H1 (cell line): Measurements from ENCODE around the gene FHIT. TPM values are rescaled to one million over a fixed set of nuclear protein-coding genes. Genes with fewer than 3 reads are reported as not detected.

ENCODE experiments used
- CTCF ChIA-PET: fragments of 300-600 bp; sonication (Branson Sonifier 250); formaldehyde crosslinking; loops from one replicate; lab custom pipeline; 2021; ENCODE audit not compliant: partially characterized antibody; lab: Charles Lee
- POLR2A ChIA-PET: fragments of 300-600 bp; sonication (Branson Sonifier 250); formaldehyde crosslinking; loops from one replicate; lab custom pipeline; 2021; ENCODE audit warnings: inconsistent platforms; ENCODE audit not compliant: partially characterized antibody; lab: Charles Lee
- DNase-seq, 2 experiments: peaks; one replicate each; pipeline versions ENCODE4 v3.0.0 to v3.0.0-alpha.2; 2010 to 2022; ENCODE audit warnings: low spot score in 2 of 2, low read depth in 1 of 2, mixed read lengths in 1 of 2
- FAIRE-seq: peaks from 2 replicates; lab custom pipeline; 2011; peaks lifted over from hg19 to GRCh38; lab: Jason Lieb, UNC
- H2AFZ ChIP-seq: 2 replicates; pipeline ENCODE4 v1.8.1; 2012; ENCODE audit warnings: low read length, inconsistent platforms
- H2AK5ac ChIP-seq: 2 replicates; pipeline ENCODE4 v1.6.1; 2013; ENCODE audit warnings: low read depth, low read length
- H2BK120ac ChIP-seq: replicated peaks from 2 replicates; pipeline ENCODE3; 2013; ENCODE audit warnings: low read depth, low read length, inconsistent platforms
- H2BK12ac ChIP-seq: 2 replicates; pipeline ENCODE4 v1.6.1; 2013; ENCODE audit warnings: low read depth, low read length
- H2BK15ac ChIP-seq: 2 replicates; pipeline ENCODE4 v1.6.1; 2013; ENCODE audit warnings: low read length
- H2BK20ac ChIP-seq: 2 replicates; pipeline ENCODE4 v1.6.1; 2013; ENCODE audit warnings: low read length
- H2BK5ac ChIP-seq: 2 replicates; pipeline ENCODE4 v1.6.1; 2013; ENCODE audit warnings: low read depth, low read length
- H3K14ac ChIP-seq: 2 replicates; pipeline ENCODE4 v1.6.1; 2013; ENCODE audit warnings: inconsistent platforms; ENCODE audit not compliant: insufficient read length
- H3K18ac ChIP-seq: 2 replicates; pipeline ENCODE4 v1.6.1; 2013; ENCODE audit warnings: low read length; ENCODE audit errors: extremely low read depth
- H3K23ac ChIP-seq: 2 replicates; pipeline ENCODE4 v1.6.1; 2013; ENCODE audit warnings: inconsistent platforms; ENCODE audit not compliant: insufficient read length
- H3K23me2 ChIP-seq: 2 replicates; pipeline ENCODE4 v1.6.1; 2013; ENCODE audit warnings: low read depth, low read length
- H3K27ac ChIP-seq: 2 replicates; pipeline ENCODE4 v1.6.1; 2011; ENCODE audit warnings: low read depth, low read length, inconsistent platforms
- H3K27me3 ChIP-seq, 4 experiments: replicated peaks in 1 of 4; 1 replicate in 1 of 4; 2 replicates in 3 of 4; pipeline versions ENCODE4 v1.6.1 to v1.8.1; 2011 to 2013; ENCODE audit warnings: low read length in 3 of 4, mild to moderate bottlenecking in 3 of 4, inconsistent platforms in 2 of 4, mixed read lengths in 2 of 4, moderate library complexity in 1 of 4; ENCODE audit not compliant: control insufficient read depth in 3 of 4, insufficient read depth in 3 of 4; ENCODE audit errors: extremely low read depth in 1 of 4
- H3K36me3 ChIP-seq, 4 experiments: 2 replicates each; pipeline versions ENCODE4 v1.6.1 to v1.8.1; 2011 to 2013; ENCODE audit warnings: mild to moderate bottlenecking in 4 of 4, low read length in 3 of 4, moderate library complexity in 2 of 4, control low read depth in 1 of 4, inconsistent platforms in 1 of 4; ENCODE audit not compliant: insufficient read depth in 4 of 4, control insufficient read depth in 2 of 4
- H3K4ac ChIP-seq: replicated peaks from 2 replicates; pipeline ENCODE3; 2013; ENCODE audit warnings: low read length, low read depth, mixed read lengths, inconsistent platforms; ENCODE audit not compliant: insufficient read length
- H3K4me1 ChIP-seq, 4 experiments: replicated peaks in 1 of 4; 1 replicate in 1 of 4; 2 replicates in 3 of 4; pipeline versions ENCODE4 v1.6.1 to v1.8.1; 2011 to 2013; ENCODE audit warnings: low read length in 3 of 4, inconsistent platforms in 2 of 4, mixed read lengths in 1 of 4; ENCODE audit not compliant: insufficient read depth in 4 of 4, control insufficient read depth in 3 of 4
- H3K4me2 ChIP-seq, 2 experiments: 2 replicates each; pipeline versions ENCODE4 v1.6.1 to v1.8.1; 2011 to 2013; ENCODE audit warnings: low read depth in 2 of 2, low read length in 2 of 2, control low read depth in 1 of 2, inconsistent platforms in 1 of 2, mild to moderate bottlenecking in 1 of 2; ENCODE audit not compliant: insufficient read depth in 1 of 2
- H3K4me3 ChIP-seq, 4 experiments: fragments of 200-600, 300-600 bp in 1 of 4; sonication (generic), shearing (Covaris generic), sonication (Bioruptor Twin) in 1 of 4; 2 replicates each; pipeline versions ENCODE4 v1.5.1 to v1.8.1; 2011 to 2016; ENCODE audit warnings: low read length in 4 of 4, low read depth in 3 of 4, control low read depth in 2 of 4, inconsistent platforms in 2 of 4, mild to moderate bottlenecking in 2 of 4, mixed read lengths in 1 of 4, moderate library complexity in 1 of 4; ENCODE audit not compliant: insufficient read depth in 2 of 4; ENCODE audit errors: extremely low read depth in 1 of 4
- H3K56ac ChIP-seq: replicated peaks from 2 replicates; pipeline ENCODE3; 2013; ENCODE audit warnings: low read depth, mild to moderate bottlenecking, mixed read lengths, low read length, inconsistent platforms; ENCODE audit not compliant: insufficient read length
- H3K79me1 ChIP-seq: 2 replicates; pipeline ENCODE4 v1.6.1; 2013; ENCODE audit warnings: low read depth, low read length, control low read depth
- H3K79me2 ChIP-seq, 2 experiments: 2 replicates each; pipeline versions ENCODE4 v1.6.1 to v1.8.1; 2012 to 2013; ENCODE audit warnings: low read length in 2 of 2, mild to moderate bottlenecking in 2 of 2, inconsistent platforms in 1 of 2; ENCODE audit not compliant: insufficient read depth in 2 of 2, control insufficient read depth in 1 of 2
- H3K9ac ChIP-seq, 4 experiments: replicated peaks in 1 of 4; 1 replicate in 1 of 4; 2 replicates in 3 of 4; pipeline versions ENCODE4 v1.6.1 to v1.8.1; 2011 to 2013; ENCODE audit warnings: low read depth in 3 of 4, low read length in 3 of 4, control low read depth in 2 of 4, mild to moderate bottlenecking in 2 of 4, moderate library complexity in 2 of 4, inconsistent platforms in 1 of 4; ENCODE audit errors: extremely low read depth in 1 of 4
- H3K9me3 ChIP-seq, 2 experiments: 2 replicates each; pipeline versions ENCODE4 v1.6.1 to v1.8.1; 2012 to 2013; ENCODE audit warnings: mild to moderate bottlenecking in 2 of 2, moderate library complexity in 2 of 2, control low read depth in 1 of 2, inconsistent platforms in 1 of 2, low read depth in 1 of 2, low read length in 1 of 2, mixed read lengths in 1 of 2; ENCODE audit not compliant: insufficient read depth in 2 of 2
- H4K20me1 ChIP-seq, 2 experiments: replicated peaks in 1 of 2; 2 replicates each; pipeline versions ENCODE3 to v1.8.1; 2011 to 2013; ENCODE audit warnings: inconsistent platforms in 2 of 2, low read length in 2 of 2, mild to moderate bottlenecking in 1 of 2; ENCODE audit not compliant: insufficient read depth in 2 of 2, control insufficient read depth in 1 of 2
- H4K5ac ChIP-seq: 2 replicates; pipeline ENCODE4 v1.6.1; 2013; ENCODE audit warnings: low read length, low read depth, mixed read lengths, inconsistent platforms; ENCODE audit not compliant: insufficient read length
- H4K8ac ChIP-seq: 2 replicates; pipeline ENCODE4 v1.8.0; 2013; ENCODE audit warnings: mild to moderate bottlenecking, moderate library complexity, low read length, inconsistent platforms; ENCODE audit not compliant: insufficient read depth; ENCODE audit errors: extremely low read depth
- H4K91ac ChIP-seq: replicated peaks from 2 replicates; pipeline ENCODE3; 2013; ENCODE audit warnings: low read length, mixed read lengths, inconsistent platforms; ENCODE audit not compliant: insufficient read length
- CBX5 ChIP-seq: fragments of 300-800, 300-1000 bp; sonication (generic); IDR thresholded peaks from 2 replicates; pipeline ENCODE4 v1.7.1; 2016; ENCODE audit warnings: antibody characterized with exemption, low read length, low read depth
- CEBPB ChIP-seq: IDR thresholded peaks from 2 replicates; pipeline ENCODE4 v1.6.1; 2012; ENCODE audit warnings: low read depth, low read length
- CTCF ChIP-seq, 3 experiments: IDR thresholded peaks; 1 replicate in 2 of 3; 2 replicates in 1 of 3; pipeline versions ENCODE4 v1.5.1 to v1.6.1; 2011; ENCODE audit warnings: low read length in 3 of 3, mild to moderate bottlenecking in 3 of 3, inconsistent platforms in 2 of 3, low read depth in 1 of 3, moderate library complexity in 1 of 3; ENCODE audit not compliant: insufficient read depth in 1 of 3; ENCODE audit errors: control extremely low read depth in 1 of 3
- GABPA ChIP-seq: IDR thresholded peaks from 2 replicates; pipeline ENCODE4 v1.6.1; 2011; ENCODE audit warnings: mild to moderate bottlenecking, low read length, moderate library complexity, borderline replicate concordance; ENCODE audit not compliant: insufficient read depth
- HDAC6 ChIP-seq: IDR thresholded peaks from one replicate; pipeline ENCODE4 v1.7.1; 2012; ENCODE audit warnings: low read depth, mild to moderate bottlenecking, inconsistent platforms, low read length, moderate library complexity
- NANOG ChIP-seq: IDR thresholded peaks from 2 replicates; pipeline ENCODE4 v1.6.1; 2011; ENCODE audit warnings: low read length, low read depth, mild to moderate bottlenecking, inconsistent platforms; ENCODE audit not compliant: insufficient read depth, poor library complexity, severe bottlenecking
- POLR2A ChIP-seq, 2 experiments: IDR thresholded peaks; 1 replicate in 1 of 2; 2 replicates in 1 of 2; pipeline ENCODE4 v1.6.1; 2011; ENCODE audit warnings: low read depth in 2 of 2, low read length in 2 of 2, mild to moderate bottlenecking in 2 of 2; ENCODE audit errors: control extremely low read depth in 1 of 2
- SIX5 ChIP-seq: IDR thresholded peaks from 2 replicates; pipeline ENCODE4 v1.6.1; 2011; ENCODE audit warnings: mild to moderate bottlenecking, low read depth, low read length
- SP4 ChIP-seq: IDR thresholded peaks from 2 replicates; pipeline ENCODE4 v1.6.1; 2012; ENCODE audit warnings: low read length, inconsistent platforms
- SRF ChIP-seq: IDR thresholded peaks from 2 replicates; pipeline ENCODE4 v1.6.1; 2011; ENCODE audit warnings: mild to moderate bottlenecking, low read depth, low read length, moderate library complexity
- TEAD4 ChIP-seq: IDR thresholded peaks from 2 replicates; pipeline ENCODE4 v1.6.1; 2012; ENCODE audit warnings: low read depth, low read length, inconsistent platforms, mixed read lengths
- WGBS, 2 experiments: shearing (Covaris generic) in 1 of 2; methylation state at CpG; one replicate each; pipeline versions ENCODE4 v1.1.6 to v1.1.7; 2013 to 2015; ENCODE audit warnings: low lambda C conversion rate in 2 of 2, mixed read lengths in 2 of 2, inconsistent platforms in 1 of 2, low coverage in 1 of 2, missing lambda C conversion rate in 1 of 2; ENCODE audit not compliant: insufficient replicate concordance in 2 of 2, insufficient coverage in 1 of 2, insufficient read length in 1 of 2; ENCODE audit errors: extremely low coverage in 1 of 2, missing lambda C conversion rate in 1 of 2; 5-methylcytosine and 5-hydroxymethylcytosine counted together
- polyA plus RNA-seq, 7 experiments: library from polyadenylated mRNA; depleted of rRNA in 3 of 7; stranded (reverse) in 5 of 7; unstranded in 2 of 7; fragments of >200 nt in 5 of 7; fragments of 200-250 nt in 2 of 7; gene quantifications; 1 replicate in 5 of 7; 2 replicates in 1 of 7; 4 replicates in 1 of 7; pipeline versions ENCODE4 v1.2.1 to v1.2.3, GENCODE V29; 2011 to 2013; ENCODE audit warnings: missing spikeins in 2 of 7, mixed read lengths in 2 of 7
- total RNA-seq: library from RNA; stranded (reverse); fragmentation: NEBNext Ultra II Directional; extraction: Animal tissue kit (Norgen Biotek cat#: 25700); gene quantifications from 2 replicates; pipeline ENCODE4 v1.2.1, GENCODE V29; 2021
- TF ChIP-seq, protein P1 (sequence below): IDR thresholded peaks from 2 replicates; pipeline ENCODE4 v1.6.1; 2011; ENCODE audit warnings: low read depth, mild to moderate bottlenecking, low read length; ENCODE audit not compliant: insufficient read depth

The FHIT gene
- total and polyA plus RNA-seq, 2 of the 8 experiments (the other 6 are each of a cell fraction or from before 2014, with no cell fraction given): 1.2 to 3.2 TPM

DNA sequence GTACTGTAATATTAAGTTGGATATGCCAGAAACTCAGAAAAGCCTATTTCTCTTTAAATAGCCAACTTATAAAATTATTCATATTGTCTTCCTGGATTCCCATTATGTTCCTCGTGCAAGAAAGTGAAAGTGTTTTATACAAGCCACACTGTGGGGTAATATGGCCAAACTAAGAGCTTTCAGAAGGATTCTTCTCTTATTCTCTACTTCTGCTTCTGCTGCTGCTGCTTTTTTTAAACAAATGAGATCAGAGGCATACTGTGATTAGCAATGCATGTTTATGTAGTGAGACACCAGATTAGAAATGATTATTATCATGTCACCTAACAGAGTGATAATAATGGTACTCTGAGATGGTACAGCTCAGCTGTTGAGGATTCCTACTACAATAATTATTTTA is 1174.9 kb downstream of the FHIT start:
- Histone ChIP-seq H2AK5ac (no peak overlapping the region), H3K23ac (no peak overlapping the region), H3K36me3 (no peaks in the 10 kb centered on the region), H4K20me1 (no peaks in the 10 kb centered on the region), H3K14ac (no peak overlapping the region), H4K91ac (no peak overlapping the region), H3K27ac (no peak overlapping the region), H3K18ac (no peak overlapping the region), H4K8ac (no peak overlapping the region), H3K56ac (no peak overlapping the region), H2BK20ac (no peak overlapping the region), H2BK120ac (no peak overlapping the region), H2AFZ (no peak overlapping the region), H2BK5ac (no peak overlapping the region), H2BK12ac (no peak overlapping the region), H3K9ac (no peak overlapping the region), H3K27me3 (no peaks in the 10 kb centered on the region), H3K4ac (no peak overlapping the region), H2BK15ac (no peak overlapping the region), H3K4me3 (no peak overlapping the region), H3K9me3 (peaks cover 0 to 5% of the 10 kb centered on the region in 2 experiments; a peak in 1 of 4 replicates), H3K79me1 (no peaks in the 10 kb centered on the region), H3K4me2 (no peak overlapping the region), H4K5ac (no peak overlapping the region), H3K79me2 (no peaks in the 10 kb centered on the region), H3K4me1 (peaks cover 0 to 3% (median 0%) of the 10 kb centered on the region in 4 experiments; a peak in 1 of 7 replicates), H3K23me2 (no peaks in the 10 kb centered on the region; the same call in 1 of the 2 replicates)
- POLR2A ChIA-PET: no interaction called here
- DNase-seq: no peak
- 88% methylated on average over 1 of the region's 1 CpG; no CpG with 5 or more reads in 1 of the 2 experiments for WGBS, 2 experiments
- TF ChIP-seq SIX5: no peak
- no peak for TF ChIP-seq CEBPB
- TF ChIP-seq CTCF (IDR thresholded peaks at IDR 0.05; ENCODE audit: control extremely low read depth in 1 of 3, insufficient read depth in 1 of 3, low read depth in 1 of 3, low read length in 3 of 3): no peak
- TF ChIP-seq TEAD4: no peak
- TF ChIP-seq SP4: no peak
- no peak for TF ChIP-seq CBX5
- TF ChIP-seq POLR2A (IDR thresholded peaks at IDR 0.05; ENCODE audit: control extremely low read depth in 1 of 2, low read depth in 2 of 2, low read length in 2 of 2): no peak
- TF ChIP-seq, protein P1, sequence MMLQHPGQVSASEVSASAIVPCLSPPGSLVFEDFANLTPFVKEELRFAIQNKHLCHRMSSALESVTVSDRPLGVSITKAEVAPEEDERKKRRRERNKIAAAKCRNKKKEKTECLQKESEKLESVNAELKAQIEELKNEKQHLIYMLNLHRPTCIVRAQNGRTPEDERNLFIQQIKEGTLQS: no peak
- no peak for TF ChIP-seq HDAC6
- TF ChIP-seq SRF: no peak
- no peak for TF ChIP-seq GABPA
- no peak for TF ChIP-seq NANOG
- CTCF ChIA-PET: interaction anchor here (1.2 kb wide), 1 partner anchor 12 kb away, joined by 3 read pairs; no protein-coding TSS in a partner anchor
- FAIRE-seq: no peak
